Limb (tissue), 2 donors: ENCODE results near the gene FGD4.

Experiments used
- DNase-seq, 2 donors: peaks; one replicate each; pipeline ENCODE4 v3.0.0-alpha.2; 2016; ENCODE audit errors: extremely low spot score in 2 of 2

The FGD4 gene

DNA sequence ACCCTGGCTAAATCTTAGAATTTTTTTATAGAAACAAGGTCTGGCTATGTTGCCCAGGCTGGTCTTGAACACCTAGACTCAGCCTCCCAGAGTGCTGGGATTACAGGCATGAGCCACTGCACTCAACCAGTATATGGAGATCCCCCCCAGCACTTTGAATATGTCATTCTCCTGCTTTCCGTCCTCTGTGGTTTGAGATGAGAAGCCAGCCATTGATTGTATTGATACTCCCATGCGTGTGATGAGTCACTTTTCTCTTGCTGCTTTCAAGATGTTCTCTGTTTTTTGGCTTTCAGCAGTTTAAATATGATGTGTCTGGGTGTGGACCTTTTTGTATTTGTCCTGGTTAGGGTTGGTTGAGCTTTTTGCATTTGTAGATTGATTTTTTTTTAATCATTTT lies 204.5 kb downstream of the FGD4 start:
- DNase-seq = no peak

DNA sequence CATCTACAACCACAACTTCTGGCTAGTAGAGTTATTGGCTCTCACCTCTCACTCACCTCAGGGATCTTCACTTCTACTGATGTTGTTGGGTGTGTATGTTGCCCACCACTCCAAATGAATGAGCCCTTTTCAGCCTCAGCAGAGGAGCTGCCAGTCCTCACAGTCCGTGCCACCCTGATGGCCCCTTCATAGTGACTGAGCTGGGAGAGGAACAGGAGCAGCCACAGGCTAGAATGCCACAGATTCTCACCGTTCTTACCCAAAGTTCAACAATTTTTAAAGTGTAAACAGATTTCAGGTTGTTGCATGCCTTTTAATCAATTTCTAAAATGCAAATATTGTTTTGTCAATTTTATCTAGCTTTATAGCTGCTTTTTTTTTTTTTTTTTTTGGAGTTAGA lies 205.2 kb downstream of the FGD4 start:
- DNase-seq = no peak

DNA sequence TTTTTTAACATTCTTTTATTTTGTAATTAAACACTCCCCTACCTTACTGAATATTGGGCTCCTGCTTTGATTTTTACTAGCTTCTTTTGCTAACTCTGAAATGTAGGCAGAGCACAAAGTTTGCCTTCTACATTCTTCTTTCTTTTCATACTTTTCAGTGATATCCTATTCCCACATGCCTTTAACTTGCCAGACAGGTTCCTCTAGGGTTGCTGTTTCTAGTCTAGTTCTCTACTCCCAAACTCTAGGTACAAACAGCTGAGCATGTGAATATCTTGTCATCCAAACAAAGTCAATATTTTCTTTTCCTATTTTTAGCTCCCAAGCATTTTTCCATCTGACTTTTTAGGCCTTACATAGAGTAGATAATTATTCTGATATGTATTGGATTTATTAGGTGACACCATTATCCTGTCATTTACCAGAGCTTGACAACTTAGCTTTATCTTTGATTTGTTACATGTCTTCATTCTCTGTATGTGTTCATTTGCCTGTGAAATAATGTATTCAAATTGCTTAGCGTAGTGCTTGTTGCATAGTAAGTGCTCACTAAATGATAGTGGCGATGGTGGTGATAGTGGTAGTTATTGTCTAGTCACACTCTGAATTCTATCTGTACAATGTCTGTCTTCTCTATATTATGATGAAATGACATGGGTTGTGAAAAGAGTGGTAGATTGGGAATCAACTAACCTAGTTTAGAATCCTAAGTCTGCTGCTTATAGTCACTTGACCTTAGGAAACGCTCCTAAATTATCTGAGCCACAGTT lies 206.2 kb downstream of the FGD4 start:
- DNase-seq = no peak

DNA sequence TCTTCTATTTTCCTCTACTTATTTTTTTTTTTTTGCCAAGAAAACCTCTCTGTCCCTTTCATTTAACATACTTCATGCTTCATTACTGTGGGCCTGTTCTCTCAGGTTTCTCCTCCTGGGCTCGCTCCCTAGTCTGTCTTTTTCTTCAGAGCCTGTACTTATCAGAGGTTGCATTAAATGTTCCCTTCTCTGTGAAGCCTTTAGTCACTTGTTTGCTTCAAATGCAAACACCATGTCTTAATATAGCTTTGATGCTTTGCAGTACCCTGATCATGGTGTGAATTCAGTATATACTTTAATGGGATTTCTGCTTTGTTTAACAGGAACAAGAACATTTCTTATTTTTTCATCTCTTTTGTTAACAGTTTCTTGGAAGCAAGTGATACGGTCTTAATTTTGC lies 207.1 kb downstream of the FGD4 start:
- no peak for DNase-seq

DNA sequence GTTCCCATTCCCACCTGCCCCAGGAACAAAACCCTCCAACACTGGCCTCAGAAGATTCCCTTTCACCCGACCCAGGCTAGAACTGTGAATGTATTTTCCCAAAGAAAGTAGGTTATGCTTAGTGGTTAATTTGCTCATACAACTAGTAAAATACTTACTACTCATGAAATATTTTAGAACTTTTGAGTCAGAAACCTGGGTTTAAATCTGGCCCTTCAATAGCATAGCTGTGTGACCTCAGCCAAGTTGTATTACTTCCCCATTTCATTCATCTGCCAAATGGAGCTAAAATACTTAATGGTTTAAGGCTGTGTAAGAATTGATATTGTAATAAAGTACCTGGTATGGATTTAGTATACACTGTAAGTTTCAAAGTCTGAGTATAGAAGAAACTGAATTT lies 210.6 kb downstream of the FGD4 start:
- no peak for DNase-seq

DNA sequence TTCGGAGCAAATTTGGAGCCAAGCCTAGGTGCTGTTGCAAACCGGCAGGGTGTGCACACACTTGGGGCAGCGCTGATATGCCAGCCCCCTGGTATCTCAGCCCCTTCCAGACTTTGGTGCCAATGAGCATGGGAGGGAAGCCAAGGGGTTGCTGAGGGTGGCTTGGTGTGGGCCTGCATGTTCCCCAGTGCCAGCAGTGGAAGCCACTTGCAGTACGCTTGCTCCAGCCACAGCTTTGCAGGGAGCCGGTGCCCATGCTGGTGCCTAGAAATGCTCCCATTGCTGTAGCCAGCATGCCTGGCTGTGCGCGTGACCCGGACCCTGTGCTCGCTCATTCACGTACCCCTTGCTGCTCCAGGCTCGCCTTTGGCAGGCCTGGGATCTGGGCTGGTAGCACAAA lies 212.6 kb downstream of the FGD4 start:
- DNase-seq = no peak

DNA sequence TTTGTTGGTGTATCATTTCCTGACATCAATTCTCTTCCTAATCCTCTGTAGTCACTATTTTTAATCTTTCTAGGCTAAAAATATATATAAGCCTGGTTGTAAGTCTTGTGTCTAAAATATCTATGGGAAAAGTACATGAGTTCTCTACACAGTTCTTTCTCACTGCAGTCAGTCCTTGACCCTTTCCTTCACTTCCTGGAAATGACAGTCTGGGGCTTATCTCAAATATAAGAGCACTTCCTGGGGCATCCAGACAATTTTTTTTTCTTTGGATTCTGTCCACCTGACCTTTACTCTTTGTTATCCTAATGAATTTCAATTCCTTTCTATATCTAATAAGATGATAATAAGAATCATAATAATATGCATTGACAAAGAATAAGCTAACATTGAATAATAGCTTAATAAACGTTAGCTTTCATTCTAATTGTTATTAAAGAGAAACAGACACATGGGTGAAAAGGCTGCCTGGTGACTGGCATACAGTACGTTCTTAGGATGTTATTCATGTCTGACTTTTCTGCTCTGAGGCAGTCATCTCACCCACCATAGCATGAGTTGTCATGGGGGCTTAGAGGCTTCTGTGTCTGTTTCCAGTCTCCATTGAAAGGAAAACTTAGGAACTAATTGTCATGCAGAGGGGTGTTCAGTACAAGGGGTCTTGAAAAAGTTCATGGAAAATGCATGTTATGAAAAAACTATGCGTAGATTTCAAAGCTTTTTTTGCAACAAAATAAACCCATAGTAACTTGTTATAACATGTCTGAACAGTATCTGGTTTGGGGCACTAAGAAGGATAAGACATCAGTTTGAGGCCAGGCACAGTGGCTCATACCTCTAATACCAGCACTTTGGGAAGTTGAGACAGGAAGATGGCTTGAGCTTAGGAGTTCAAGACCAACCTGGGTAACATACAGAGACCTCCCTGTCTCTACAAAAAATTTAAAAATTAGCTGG lies 213.6 kb downstream of the FGD4 start:
- DNase-seq = no peak

DNA sequence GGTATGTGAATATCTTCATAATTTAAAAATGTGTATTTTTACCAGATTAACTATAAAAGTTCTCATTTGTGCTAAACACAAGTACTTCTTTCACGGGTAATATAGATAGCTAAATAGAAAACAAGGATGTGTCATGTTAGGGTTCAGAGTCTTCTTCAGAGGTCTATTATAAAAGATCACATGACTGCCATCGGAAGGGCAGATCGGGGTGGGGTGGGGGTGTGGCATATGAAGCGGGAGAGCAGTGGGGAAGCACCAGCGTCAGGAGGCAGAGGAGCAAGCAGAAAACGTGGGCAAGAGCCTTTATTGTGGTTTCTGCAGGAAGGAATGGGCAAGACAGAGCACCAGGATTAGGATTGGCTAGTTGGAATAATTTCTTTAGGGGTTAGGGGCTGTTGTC lies 216.1 kb downstream of the FGD4 start:
- no peak for DNase-seq

DNA sequence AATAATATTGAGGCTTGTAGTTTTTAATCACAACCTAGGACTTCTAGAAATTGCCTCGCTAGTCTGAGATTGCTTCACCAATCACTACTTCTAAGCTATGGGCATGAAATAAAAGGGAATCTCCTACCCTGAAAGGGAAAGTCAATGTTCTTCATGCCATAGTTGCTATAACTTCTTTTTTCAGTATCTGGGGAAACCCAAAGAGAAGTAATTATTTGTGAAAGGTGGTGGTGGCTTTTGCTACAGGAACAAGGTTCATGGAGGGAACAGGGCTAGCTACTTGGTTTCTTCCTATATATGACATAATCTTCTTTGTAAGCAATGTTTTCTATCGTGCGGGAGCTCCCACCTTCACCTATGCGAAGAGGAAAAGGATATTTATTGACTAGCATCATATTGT lies 218.2 kb downstream of the FGD4 start:
- DNase-seq = no peak

DNA sequence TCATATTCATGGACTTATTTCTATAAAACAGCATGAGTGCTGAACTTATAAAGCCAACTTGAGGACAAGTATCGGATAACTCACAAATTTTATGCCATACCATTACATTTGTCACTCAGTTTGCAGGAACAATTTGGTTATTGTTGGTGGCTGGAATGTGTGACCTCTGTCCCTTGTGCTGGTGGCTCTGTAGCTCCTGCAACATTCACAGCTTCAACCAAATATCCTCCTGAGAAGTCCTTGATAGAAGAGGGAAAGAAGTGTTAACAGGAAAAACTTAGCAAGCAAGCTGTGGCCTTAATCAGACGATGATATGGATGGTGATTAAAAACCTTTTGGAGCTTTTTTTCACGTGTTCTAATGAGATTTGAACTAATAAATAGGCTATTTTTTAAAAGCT lies 218.8 kb downstream of the FGD4 start:
- DNase-seq = no peak

DNA sequence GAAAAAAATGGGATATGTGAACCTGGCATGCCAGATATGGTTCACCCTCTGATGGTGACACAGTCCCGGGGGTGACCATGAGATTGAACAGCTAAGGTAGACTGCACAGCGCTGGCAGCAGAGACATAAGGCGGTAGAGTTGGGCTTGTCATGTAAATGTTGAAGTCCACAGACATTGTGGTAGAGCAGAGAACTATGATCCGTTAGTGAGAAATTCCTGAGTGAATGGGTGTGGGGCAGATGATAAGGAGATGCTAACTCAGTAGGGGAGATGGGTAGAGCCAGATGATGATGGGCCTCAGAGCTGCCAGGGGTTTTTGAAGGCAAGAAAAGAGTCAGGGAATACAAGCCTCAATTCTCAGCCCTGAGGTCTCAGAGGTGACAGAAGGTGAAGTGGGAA lies 228.6 kb downstream of the FGD4 start:
- no peak for DNase-seq

DNA sequence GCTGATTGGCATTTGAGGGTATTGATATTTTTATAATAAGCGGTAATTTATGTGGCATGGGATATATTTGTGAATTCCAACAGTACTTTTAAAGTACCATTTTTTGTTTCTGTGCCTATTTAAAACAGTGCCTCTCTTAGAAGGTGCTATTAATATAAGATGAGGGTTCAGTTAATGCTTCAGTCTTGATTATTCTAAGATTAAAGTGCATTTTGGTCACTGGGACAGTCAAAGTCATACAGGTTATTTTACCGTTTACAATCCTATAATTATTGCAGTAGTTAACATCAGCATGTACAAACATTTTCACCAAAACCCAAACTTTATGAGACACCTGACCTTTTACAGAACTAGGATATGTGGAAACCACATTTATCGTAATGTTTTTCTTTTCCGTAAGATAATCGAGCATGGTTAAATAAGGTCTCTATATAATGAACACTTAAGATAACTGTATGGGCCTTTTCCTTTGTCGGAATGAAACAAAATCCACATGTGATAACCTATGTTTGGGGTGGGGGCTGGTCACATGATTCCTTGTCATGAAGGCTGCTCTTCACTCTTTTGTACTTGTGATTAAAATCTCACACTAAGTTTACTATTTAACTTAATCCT lies 242.0 kb downstream of the FGD4 start:
- DNase-seq = no peak

DNA sequence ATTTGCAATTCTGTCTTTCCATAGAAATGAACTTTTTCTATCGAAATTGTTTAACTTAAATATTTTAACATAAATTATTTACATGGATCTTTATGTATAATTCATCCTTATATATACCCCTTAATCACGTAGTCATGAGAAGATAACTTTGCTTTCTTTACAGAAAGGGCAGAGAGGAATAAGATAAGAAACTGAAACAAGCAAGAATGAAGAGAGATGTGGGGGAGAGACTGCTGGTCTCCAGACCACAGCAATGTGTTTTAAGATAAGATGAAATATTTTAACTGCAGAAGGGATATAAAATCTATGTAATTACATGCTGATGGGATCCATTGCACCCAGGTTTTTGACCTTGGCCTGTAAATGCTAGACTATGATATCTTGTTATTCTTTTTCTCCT lies 245.1 kb downstream of the FGD4 start:
- DNase-seq = no peak

DNA sequence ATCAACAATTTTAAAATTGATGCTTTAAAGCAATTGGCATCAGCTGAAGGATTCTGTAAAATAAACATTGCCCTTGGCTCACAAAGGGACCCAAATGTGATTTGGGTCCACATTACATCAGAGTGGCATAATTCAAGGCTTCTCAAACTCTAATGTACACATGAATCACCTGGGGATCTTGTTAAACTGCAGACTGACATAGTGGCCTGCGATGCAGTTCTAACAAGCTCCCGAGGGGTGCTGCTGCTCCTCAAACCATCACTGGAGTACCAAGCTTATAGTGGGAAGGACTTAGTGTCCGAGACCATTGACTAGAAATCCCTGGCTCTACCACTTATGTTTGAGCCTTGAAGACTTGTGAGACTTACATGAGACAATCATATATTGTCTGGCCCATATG lies 247.9 kb downstream of the FGD4 start:
- no peak for DNase-seq

DNA sequence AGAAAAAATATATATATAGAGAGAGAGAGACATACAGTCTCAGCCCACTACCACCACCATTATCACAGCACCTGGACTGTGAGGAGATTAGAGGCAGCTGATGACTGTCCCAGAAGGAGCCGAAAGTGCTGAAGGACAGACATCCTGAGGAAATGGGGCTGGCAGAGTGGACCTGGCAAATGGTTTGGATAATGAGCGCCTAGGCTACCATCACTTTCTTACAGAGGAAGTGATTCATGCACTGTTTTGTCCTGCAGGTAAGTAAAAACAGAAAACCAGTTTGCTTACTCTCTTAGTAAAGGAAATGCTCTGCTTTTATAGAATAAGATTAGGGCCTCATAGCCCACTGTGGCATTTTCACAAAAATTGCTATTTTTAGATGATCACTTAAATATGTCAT lies 251.2 kb downstream of the FGD4 start:
- no peak for DNase-seq

DNA sequence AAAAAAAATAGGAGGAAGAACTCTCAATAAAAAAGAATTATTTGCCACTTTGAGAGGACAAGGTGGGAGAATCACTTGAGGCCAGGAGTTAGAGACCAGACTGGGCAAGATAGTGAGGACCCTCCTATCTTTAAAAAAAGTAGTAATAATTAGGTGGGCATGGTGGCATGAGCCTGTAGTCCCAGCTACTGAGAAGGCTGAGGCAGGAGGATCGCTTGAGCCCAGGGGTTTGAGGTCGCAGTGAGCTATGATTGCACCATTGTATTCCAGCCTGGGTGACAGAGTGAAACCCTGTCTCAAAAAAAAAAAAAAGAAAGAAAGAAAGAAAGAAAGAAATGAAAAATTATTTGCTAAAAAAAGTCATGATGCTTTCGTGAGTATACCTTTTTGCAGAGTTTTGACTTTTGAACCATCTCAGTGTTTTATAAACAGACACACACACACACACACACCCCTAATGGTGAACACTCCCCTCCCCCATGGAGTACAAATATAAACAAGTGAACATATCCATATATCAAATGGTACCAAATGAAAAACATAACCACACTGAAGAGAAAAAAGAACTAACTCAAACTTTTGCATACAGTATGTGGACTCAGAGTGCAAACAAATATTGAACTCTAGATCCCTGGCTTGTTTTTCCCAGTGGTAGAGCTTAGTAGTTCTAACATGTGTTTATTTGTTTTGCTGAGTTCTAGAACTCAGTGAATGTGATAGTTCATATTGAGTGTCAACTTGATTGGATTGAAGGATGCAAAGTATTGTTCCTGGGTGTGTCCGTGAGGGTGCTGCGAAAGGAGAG lies 252.0 kb downstream of the FGD4 start:
- no peak for DNase-seq

DNA sequence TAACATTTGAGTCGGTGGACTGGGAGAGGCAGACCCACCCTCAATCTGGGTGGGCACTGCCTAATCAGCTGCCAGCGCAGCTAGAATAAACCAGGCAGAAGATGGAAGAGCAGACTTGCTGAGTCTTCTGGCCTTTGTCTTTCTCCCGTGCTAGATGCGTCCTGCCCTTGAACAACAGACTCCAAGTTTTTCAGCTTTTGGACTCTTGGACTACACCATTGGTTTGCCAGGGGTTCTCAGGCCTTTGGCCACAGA lies 252.5 kb downstream of the FGD4 start:
- DNase-seq = no peak

DNA sequence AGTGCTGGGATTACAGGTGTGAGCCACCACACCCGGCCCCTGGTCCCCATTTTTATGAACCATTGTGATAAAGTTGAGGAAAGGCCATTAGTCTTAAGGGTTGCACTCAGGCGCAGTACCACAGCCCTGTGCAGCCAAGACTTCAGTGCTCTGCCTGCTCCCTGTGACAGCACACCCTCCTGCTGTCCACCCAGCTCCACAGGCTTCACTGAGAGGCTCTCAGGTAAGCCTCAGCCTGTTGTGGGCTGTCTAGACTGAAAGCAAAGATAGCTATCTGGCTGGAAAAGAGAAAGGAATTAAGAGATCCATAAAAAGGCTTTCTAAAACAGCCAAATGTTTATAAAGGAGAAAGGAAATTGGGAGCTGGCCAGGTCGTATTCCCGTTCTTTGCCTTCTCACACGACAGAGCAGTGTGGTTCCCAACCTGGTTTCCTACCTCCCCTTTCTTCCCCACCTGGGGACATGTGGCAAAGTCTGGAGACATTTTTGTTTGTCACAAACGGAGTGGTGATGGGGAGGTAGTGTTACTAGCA lies 260.6 kb downstream of the FGD4 start:
- no peak for DNase-seq

DNA sequence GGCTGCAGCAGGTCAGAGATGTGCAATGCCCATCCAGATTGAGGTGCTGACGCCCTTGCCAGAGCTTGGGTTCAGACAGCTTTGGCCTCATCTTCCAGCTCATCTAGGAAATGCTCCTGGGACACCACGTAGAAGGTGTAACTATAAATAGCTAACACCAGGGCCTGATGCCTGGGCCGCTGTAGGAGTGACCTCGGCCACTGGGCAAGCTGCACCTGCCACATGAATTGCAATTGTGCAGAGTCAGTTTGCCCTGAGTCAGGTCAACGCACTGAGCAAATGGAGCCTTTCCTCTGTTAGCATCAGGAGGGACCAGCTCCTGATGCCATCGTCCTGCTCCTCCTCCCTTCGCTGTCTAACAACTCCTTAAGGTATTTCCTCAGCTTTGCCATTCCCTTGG lies 262.3 kb downstream of the FGD4 start:
- DNase-seq = no peak

DNA sequence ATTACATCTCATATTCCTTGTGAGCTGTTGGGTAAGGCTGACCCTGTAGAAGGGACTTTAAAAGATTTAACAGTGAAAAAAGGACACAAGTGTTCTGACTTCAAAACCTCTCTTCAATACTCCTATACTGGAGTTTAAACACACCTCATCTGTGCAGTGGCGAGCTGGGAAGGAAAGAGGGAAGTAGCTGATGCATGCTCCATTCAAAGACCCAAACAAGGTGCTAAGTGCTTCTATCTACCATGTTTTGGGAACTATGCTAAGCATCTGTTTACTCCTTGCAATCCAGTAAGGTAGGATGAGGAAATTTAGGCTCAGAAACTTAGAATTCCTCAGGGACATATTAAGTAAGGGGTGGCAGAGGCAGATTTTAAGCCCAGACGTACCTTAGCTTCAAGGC lies 263.3 kb downstream of the FGD4 start:
- DNase-seq = no peak

DNA sequence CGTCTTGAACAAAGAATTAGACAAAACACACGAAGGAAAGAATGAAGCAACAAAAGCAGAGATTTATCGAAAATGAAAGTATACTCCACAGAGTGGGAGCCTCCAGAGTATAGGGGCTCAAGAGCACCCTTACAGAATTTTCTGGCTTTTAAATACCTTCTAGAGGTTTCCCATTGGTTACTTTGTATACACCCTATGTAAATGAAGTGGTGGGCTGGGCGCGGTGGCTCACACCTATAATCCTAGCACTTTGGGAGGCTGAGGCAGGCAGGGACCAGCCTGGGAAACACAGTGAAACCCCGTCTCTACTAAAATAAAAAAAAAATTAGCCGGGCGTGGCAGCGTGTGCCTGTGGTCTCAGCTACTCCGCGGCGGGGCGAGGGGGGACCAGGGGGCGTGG lies 266.7 kb downstream of the FGD4 start:
- no peak for DNase-seq

DNA sequence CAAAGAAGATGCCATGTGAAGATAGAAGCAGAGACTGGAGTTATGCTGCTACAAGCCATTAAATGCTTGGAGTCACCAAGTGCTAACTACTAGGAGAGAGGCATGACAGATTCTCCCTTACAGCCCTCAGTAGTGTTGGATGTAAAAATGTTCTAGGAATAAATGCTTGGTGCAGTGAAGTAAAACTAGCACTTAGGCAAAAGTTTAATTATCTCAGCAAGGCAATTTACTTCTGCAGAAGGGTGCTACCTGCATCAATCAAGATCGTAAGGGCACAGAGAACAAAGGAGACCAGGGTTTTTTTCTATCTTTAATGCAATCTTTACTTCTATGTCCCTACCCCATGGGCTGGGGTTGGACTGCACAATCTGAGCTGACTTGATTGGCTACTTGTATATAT lies 270.2 kb downstream of the FGD4 start:
- no peak for DNase-seq
